Measurements from ENCODE around the gene EDAR. TPM values are rescaled to one million over a fixed set of nuclear protein-coding genes. Genes with fewer than 3 reads are reported as not detected.

Gene EDAR
- total and polyA plus RNA-seq, 10 of the 15 experiments (the other 5 are each of a cell fraction or from before 2014, with no cell fraction given), result 0.04 TPM; not detected in 9

DNA sequence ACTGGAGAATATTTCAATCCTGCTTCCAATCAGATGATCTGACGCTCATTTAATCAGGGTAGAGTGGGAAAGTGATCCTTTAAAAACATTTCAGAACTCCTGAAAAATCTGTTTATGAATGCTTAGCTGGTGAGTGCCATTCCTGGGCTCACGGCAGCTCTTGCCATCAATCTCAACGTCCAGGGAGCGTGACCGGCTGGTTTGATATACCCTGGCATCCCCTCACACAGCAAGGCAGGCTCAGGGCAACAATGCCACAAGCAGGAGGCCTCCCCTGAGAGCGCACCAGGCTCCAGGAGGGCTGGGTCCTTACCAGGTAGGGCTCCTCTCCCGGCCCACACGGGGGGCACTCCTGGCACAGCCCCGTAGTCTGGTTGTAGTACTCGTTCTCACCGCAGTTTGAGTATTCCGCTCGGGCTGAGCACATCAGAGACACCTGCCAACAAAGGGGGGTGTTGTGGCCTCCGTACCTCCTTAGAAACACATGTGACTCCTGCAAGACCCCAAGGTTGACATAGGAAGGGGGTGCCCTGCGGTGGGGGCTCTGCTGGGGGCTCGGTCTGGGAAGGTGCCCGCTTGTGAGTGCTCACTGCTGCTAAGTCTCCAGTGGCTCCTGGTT, 59.1 kb downstream of the EDAR start:
- Histone ChIP-seq H3K4me2 (ENCODE audit: control insufficient read depth, insufficient read depth) (no peak overlapping the region), H3K9me3 (replicated peaks; ENCODE audit: control insufficient read depth, insufficient read depth, low read length) (no peaks in the 10 kb centered on the region), H2AFZ (ENCODE audit: control insufficient read depth, low read depth, low read length) (no peak overlapping the region), H3K36me3 (ENCODE audit: control insufficient read depth in 2 of 2, insufficient read depth in 2 of 2, low read length in 1 of 2) (no peaks in the 10 kb centered on the region), H4K20me1 (ENCODE audit: control insufficient read depth, insufficient read depth) (no peaks in the 10 kb centered on the region), H3K79me2 (ENCODE audit: control insufficient read depth, insufficient read depth, low read length) (no peaks in the 10 kb centered on the region), H3K27ac (ENCODE audit: control insufficient read depth, insufficient read depth) (no peak overlapping the region), H3K4me3 (no peak overlapping the region), H3K27me3 (replicated peaks in 1 of 2; ENCODE audit: control insufficient read depth in 2 of 2, insufficient read depth in 2 of 2, low read length in 1 of 2) (no peaks in the 10 kb centered on the region; a peak in 2 of 4 replicates), H3K4me1 (ENCODE audit: control insufficient read depth, insufficient read depth, low read length) (no peaks in the 10 kb centered on the region), H3K9ac (ENCODE audit: control insufficient read depth, insufficient read depth, low read length) (no peak overlapping the region)
- DNase-seq (ENCODE audit: low read depth, low spot score) (no peak), FAIRE-seq (no peak), ATAC-seq (no peak)
- ChIA-PET CTCF (interaction anchor here (1.6 to 1.7 kb wide), 2 partner anchors 65 to 173 kb away, joined by 3 to 5 read pairs; no protein-coding TSS in a partner anchor), RAD21 (ENCODE audit: unreplicated experiment) (interaction anchor here (1.7 kb wide), 1 partner anchor 197 kb away, joined by 5 read pairs; no protein-coding TSS in a partner anchor), POLR2A (no interaction called here), SMC1A (ENCODE audit: uncharacterized antibody, unreplicated experiment) (no interaction called here)
- 32% methylated on average over 17 of the region's 17 CpGs for WGBS (ENCODE audit: insufficient coverage, insufficient replicate concordance, low lambda C conversion rate, missing lambda C conversion rate)
- intact Hi-C loops (cut with micrococcal nuclease; ENCODE audit: unreplicated experiment) (loop anchor here (2.0 to 5.0 kb wide), 2 partner anchors 57 to 581 kb away; partner anchors contain the start of gene EDAR), in situ Hi-C loops (cut with MboI) (no loop called here)
- TF ChIP-seq KDM1A (IDR thresholded peaks at IDR 0.05; ENCODE audit: borderline replicate concordance) (no peak), EZH2 (IDR thresholded peaks at IDR 0.05; ENCODE audit: borderline replicate concordance, control insufficient read depth, low read depth, low read length) (no peak), NFYB (IDR thresholded peaks at IDR 0.05; ENCODE audit: insufficient read depth, low read depth, low read length) (no peak), SPI1 (IDR thresholded peaks at IDR 0.05; ENCODE audit: borderline replicate concordance, insufficient read depth, low read depth, low read length) (no peak), NFYA (IDR thresholded peaks at IDR 0.05; ENCODE audit: borderline replicate concordance, low read depth, low read length) (no peak), NRF1 (conservative IDR thresholded peaks at IDR 0.05; ENCODE audit: low read depth, low read length) (no peak), BACH1 (IDR thresholded peaks at IDR 0.05; ENCODE audit: borderline replicate concordance) (no peak), CHD4 (IDR thresholded peaks at IDR 0.05) (no peak), POLR2AphosphoS2 (IDR thresholded peaks at IDR 0.05; ENCODE audit: low read depth, low read length) (no peak), POLR2A (IDR thresholded peaks at IDR 0.05; ENCODE audit: low read depth, low read length) (no peak), ZSCAN29 (IDR thresholded peaks at IDR 0.05) (no peak), PAX8 (IDR thresholded peaks at IDR 0.05) (no peak), FOS (IDR thresholded peaks at IDR 0.05; ENCODE audit: borderline replicate concordance, extremely low read depth, insufficient read length) (no peak)
- TF ChIP-seq, protein P1, sequence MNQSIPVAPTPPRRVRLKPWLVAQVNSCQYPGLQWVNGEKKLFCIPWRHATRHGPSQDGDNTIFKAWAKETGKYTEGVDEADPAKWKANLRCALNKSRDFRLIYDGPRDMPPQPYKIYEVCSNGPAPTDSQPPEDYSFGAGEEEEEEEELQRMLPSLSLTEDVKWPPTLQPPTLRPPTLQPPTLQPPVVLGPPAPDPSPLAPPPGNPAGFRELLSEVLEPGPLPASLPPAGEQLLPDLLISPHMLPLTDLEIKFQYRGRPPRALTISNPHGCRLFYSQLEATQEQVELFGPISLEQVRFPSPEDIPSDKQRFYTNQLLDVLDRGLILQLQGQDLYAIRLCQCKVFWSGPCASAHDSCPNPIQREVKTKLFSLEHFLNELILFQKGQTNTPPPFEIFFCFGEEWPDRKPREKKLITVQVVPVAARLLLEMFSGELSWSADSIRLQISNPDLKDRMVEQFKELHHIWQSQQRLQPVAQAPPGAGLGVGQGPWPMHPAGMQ (IDR thresholded peaks at IDR 0.05; ENCODE audit: borderline replicate concordance), result no peak
- BruUV-seq (replicated peaks), result no TSS peak
